HG02763 (cell line): Measurements from ENCODE around the gene DKC1.

Experiments used
- ATAC-seq: cut with Tn5 transposase; IDR thresholded peaks from one replicate; pipeline ENCODE4 v1.9.1; 2021; ENCODE audit warnings: mild to moderate bottlenecking, moderate library complexity; ENCODE audit not compliant: unreplicated experiment

The DKC1 gene

GRCh38 chrX:154735695-154736393, 26.8 kb upstream of the DKC1 start:
- ATAC-seq: no peak

- ATAC-seq: no peak
Observed at GRCh38 chrX:154737136-154737535, 25.5 kb upstream of the DKC1 start.

- ATAC-seq: no peak
Observed at GRCh38 chrX:154738011-154738738, 24.5 kb upstream of the DKC1 start.

DNA sequence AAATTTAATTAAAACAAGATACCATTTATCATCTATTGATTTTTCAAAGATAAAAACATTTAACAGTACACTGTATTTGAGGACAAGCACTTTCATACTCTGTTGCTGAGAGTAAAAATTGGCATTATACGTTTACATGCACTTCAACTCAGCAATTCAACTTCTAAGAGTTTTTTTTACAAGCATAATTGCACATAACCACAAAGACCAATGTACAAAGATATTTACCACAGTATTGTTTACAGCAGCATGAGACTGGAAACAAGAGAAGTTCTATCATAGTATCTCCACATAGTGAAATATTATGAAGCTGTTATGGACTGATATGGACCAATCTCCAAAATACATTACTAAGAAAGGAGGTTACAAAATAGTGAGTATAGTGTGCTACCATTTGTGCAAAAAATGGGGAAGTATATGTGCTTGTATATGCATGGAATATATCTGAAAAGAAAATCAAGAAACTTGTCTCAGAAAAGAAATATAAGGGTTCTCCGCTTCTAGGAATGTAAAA, 22.7 kb upstream of the DKC1 start:
- ATAC-seq: no peak

- no peak for ATAC-seq
Observed at GRCh38 chrX:154742613-154743012, 20.1 kb upstream of the DKC1 start.

DNA sequence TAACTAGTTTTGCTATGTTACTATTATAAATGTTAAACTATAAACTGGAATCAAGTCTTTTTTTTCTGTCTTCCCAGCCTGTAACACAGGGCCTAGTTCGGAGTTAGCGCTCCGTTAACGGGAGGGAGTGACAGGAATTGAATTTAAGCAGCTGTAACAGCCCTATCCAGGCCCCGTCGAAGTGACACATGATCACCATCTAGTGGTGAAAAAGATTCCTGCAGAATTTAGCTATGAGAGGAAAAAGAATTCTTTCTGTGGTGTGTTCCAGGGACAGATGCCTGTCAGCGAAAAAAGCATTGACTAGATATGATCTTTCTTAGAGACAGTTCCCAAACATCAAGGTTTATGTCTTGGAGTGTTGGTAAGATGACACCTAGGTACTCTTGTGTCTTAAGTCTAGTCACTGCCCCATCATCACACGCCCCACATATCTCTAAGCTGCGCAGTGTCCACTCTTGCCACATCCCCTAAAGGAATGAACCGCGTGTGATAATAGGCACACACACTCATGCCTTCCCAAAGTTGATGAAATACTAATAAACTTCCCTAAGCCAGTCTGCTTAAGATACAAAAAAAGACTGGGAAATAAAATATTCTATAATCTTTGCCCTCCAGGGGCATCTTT, 13.8 kb upstream of the DKC1 start:
- no peak for ATAC-seq

GRCh38 chrX:154749856-154750255, 12.8 kb upstream of the DKC1 start:
- ATAC-seq: no peak

- ATAC-seq: peak; percentile 43
Observed at GRCh38 chrX:154750301-154751202, 12.1 kb upstream of the DKC1 start, which contains the start of gene GAB3. Gene GAB3 (minus strand): TSS chrX:154751077. CDS start chrX:154751025, 52 bp downstream.

DNA sequence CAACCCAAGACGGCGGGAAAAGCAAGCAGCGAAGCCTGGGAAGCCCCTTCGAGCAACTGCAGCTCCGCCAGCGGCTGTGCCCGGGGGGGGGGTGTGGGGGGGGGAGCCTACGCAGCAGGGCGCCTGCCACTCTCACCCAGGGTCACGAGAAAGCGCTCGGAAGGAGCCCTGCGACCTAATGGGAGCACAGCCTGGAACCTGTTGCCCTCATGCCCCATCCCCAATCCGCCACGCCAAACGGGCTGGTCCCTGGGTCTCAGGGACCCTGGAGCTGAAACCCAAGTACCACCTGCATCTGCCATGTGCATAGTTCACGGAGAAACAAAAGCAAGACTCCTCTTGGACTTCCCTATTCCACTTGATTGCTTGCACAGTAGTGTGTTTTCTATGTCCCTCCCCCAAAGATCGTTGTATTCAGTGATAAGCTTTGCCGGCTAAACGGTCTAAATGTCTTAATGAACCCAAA, 11.4 kb upstream of the DKC1 start:
- peak; percentile 4 for ATAC-seq

DNA sequence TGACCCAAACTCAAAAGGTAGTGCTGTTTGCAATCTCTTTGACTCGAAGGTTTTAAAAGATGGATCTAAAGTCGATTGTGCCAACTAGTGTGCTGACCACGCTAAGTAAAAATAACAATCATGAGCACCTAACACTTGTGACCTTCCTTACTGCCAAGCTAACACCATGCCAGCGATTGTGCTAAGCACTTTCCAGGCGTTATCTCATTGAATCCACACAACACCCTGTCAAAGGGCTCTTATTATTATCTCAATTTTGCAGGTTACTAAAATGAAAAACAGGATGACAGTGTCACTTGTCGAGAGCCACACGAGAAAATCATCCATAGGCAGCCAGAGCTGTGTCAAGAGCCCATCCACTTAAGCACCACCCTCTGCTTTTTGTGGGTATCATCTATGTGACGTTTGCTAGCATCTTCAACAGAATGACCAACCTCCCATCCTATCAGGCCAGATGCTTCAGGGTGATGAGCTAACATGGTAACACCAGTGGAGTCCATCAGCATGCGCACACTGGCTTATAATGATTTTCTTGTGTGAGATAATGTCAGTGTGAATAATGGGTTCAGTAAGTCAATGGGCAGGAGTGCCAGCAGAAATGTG, 10.9 kb upstream of the DKC1 start:
- no peak for ATAC-seq

DNA sequence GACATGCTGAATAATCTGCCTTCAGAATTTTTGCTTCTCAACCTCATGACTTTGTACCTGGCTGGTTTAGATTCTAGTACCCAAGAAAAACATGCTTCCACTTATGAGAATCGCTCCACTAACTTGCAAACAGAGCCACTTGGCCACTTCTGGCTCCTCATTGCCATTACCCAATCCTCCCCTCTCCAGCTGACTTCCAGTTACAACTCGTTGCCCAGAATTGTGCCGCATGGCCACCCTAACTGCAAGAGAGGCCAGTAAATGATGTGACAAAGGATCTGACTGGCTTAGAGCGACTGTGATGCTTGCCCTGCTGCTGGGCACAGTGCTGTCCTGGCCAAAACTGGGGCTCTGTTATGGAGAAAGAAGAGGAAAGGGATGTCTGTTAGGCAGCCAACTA, 4.0 kb upstream of the DKC1 start:
- no peak for ATAC-seq

DNA sequence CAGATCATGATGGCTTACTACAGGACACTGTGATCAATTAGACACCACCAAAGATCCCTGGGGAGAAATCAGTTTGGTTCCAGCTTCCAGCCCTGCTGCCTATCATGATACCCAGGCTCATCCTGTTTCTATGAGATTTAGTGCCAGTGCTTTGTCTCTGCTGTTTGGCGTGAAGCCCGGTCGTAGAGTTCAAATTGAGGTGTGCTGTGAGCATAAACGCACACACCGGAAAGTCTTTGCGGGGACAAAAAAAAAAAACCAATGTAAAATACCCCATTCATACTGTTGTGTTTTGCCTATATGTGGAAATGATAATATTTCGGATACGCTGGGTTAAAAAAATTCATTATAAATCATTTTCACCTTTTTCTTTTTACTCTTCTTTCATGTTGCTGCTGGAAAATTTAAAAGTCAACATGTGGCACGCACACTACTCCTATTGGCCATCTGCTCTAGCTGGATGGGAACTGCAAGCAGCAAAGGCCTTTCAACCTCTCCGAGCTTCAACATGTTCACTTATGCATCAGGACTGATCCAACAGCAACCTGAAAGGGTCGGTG, 607 bp upstream of the DKC1 start:
- no peak for ATAC-seq

GRCh38 chrX:154774622-154775021, 12.0 kb downstream of the DKC1 start:
- no peak for ATAC-seq

- ATAC-seq: no peak
Observed at GRCh38 chrX:154775419-154776349, 13.0 kb downstream of the DKC1 start.

DNA sequence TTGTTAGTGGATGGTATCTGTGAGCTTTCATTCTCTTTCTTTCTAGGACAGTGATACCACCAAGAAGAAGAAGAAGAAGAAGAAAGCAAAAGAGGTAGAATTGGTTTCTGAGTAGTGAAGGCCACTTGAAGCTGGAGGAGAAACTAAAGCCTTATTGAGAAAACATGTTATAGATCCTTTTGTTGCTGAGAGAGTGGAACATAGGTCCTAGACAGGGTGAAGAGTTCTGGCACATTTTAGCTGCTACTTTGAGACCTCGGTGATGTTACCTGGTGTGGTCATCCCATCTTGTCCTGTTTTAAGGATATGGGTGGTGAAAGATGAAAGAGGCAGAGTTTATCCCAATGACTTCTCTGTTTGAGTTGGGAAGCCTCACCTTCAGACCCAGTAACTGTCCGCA, 14.1 kb downstream of the DKC1 start:
- ATAC-seq: no peak

DNA sequence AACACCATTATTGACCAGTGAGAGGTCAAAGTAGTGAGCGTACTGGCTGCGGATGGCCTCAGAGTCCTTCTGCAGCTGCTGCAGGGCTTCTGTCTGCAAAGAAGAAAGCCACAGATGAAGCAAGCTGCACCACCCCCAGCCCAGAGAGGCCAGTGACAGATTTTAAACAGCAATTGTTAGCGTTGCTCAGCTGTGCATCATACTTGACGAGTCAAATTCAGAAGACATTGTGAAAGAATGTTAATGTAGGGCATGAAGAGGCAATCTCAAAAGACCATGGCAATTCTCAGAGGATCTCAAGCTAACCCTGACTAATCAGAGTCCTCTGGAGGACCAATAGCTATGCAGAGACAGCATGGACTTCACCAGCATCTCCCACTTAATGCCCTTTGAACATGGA, 16.6 kb downstream of the DKC1 start:
- ATAC-seq: no peak

GRCh38 chrX:154780968-154781367, 18.3 kb downstream of the DKC1 start:
- no peak for ATAC-seq

GRCh38 chrX:154784149-154784995, 21.7 kb downstream of the DKC1 start:
- ATAC-seq: no peak
